OCI-LY3 (cell line): ENCODE data around the gene KLRB1.

Source experiments
- H2AFZ ChIP-seq: fragments of 200-600, 300-600 bp; shearing (Covaris generic); 2 replicates; pipeline ENCODE4 v1.6.0; 2014; ENCODE audit warnings: antibody characterized with exemption, low read depth, low read length
- H3K27ac ChIP-seq: fragments of 200-600, 300-600 bp; sonication (generic); 2 replicates; pipeline ENCODE4 v1.5.1; 2014; ENCODE audit warnings: mild to moderate bottlenecking, low read length, moderate library complexity, mixed read lengths
- H3K27me3 ChIP-seq: fragments of 200-600, 300-600 bp; sonication (generic); 2 replicates; pipeline ENCODE4 v1.6.1; 2014; ENCODE audit warnings: low read depth, low read length, mixed read lengths
- H3K36me3 ChIP-seq: fragments of 200-600, 300-600 bp; sonication (generic); replicated peaks from 2 replicates; pipeline ENCODE3; 2014; ENCODE audit warnings: low read depth, low read length, mixed read lengths
- H3K4me1 ChIP-seq: fragments of 300-600, 200-600 bp; sonication (generic); 2 replicates; pipeline ENCODE4 v1.6.1; 2014; ENCODE audit warnings: low read length, mixed read lengths
- H3K4me2 ChIP-seq: fragments of 200-600, 300-600 bp; sonication (generic); 2 replicates; pipeline ENCODE4 v1.6.1; 2014; ENCODE audit warnings: low read length, mixed read lengths
- H3K4me3 ChIP-seq: fragments of 300-600, 200-600 bp; sonication (generic); 2 replicates; pipeline ENCODE4 v1.5.1; 2014; ENCODE audit warnings: antibody characterized with exemption, mild to moderate bottlenecking, low read length, moderate library complexity
- H3K79me2 ChIP-seq: fragments of 300-600, 200-600 bp; shearing (Covaris generic); 2 replicates; pipeline ENCODE4 v1.6.1; 2014; ENCODE audit warnings: mild to moderate bottlenecking, low read length, mixed read lengths
- H3K9ac ChIP-seq: fragments of 300-600, 200-600 bp; shearing (Covaris generic); 2 replicates; pipeline ENCODE4 v1.6.0; 2014; ENCODE audit warnings: mild to moderate bottlenecking, low read length, moderate library complexity
- H3K9me3 ChIP-seq: fragments of 200-600, 300-600 bp; shearing (Covaris generic); 2 replicates; pipeline ENCODE4 v1.6.1; 2014; ENCODE audit warnings: low read length, mixed read lengths; ENCODE audit not compliant: insufficient read depth
- H4K20me1 ChIP-seq: fragments of 200-600, 300-600 bp; sonication (generic); 2 replicates; pipeline ENCODE4 v1.6.1; 2016; ENCODE audit warnings: low read length, mixed read lengths; ENCODE audit not compliant: insufficient read depth
- CTCF ChIP-seq: fragments of 200-600, 300-600 bp; sonication (generic); IDR thresholded peaks from 2 replicates; pipeline ENCODE4 v1.5.1; 2014; ENCODE audit warnings: antibody characterized with exemption, low read length, low read depth
- EZH2phosphoT487 ChIP-seq: fragments of 200-600 bp; shearing (Covaris generic); IDR thresholded peaks from 2 replicates; pipeline ENCODE4 v1.6.1; 2018; ENCODE audit warnings: antibody characterized with exemption, mixed run types, low read depth

The KLRB1 gene

GRCh38 chr12:9643266-9643660, 35.5 kb upstream of the KLRB1 start:
- Histone ChIP-seq H3K36me3 (peaks cover 34% of the 10 kb centered on the region), H3K9me3 (peaks cover 4% of the 10 kb centered on the region), H2AFZ (no peak overlapping the region), H3K27me3 (no peaks in the 10 kb centered on the region), H3K4me1 (peaks cover 34% of the 10 kb centered on the region), H4K20me1 (no peaks in the 10 kb centered on the region), H3K4me2 (no peak overlapping the region), H3K9ac (no peak overlapping the region), H3K4me3 (no peak overlapping the region), H3K27ac (no peak overlapping the region), H3K79me2 (peaks cover 12% of the 10 kb centered on the region)
- no peak for TF ChIP-seq CTCF
- TF ChIP-seq EZH2phosphoT487: no peak

DNA sequence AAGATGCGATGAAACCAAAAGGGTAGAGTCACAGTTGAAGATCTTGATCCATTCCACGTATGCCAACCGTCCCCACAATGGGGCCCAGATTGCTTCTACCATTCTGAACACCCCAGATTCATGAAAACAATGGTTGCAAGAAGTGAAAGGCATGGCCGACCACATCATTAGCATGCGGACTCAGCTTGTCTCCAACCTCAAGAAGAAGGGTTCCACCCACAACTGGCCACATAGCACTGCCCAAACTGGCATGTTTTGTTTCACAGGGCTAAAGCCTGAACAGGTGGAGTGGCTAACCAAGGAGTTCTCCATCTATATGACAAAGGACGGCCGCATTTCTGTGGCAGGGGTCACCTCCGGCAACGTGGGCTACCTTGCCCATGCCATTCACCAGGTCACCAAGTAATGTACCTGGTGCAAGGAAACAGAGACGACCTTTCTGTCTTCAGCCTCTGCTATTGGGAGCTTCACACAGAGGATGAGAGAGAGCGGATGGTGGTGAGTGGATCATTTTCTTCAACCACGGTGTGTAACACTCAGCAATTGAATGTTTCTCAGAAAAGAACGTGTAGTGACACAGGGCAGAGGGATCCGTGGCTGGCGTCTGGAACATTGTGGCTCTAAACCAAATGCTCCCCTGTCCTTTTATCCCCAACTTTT, 35.0 kb upstream of the KLRB1 start:
- TF ChIP-seq EZH2phosphoT487: no peak
- TF ChIP-seq CTCF: no peak
- Histone ChIP-seq H3K27me3 (no peaks in the 10 kb centered on the region), H4K20me1 (no peaks in the 10 kb centered on the region), H3K9ac (no peak overlapping the region), H2AFZ (no peak overlapping the region), H3K4me1 (peaks cover 34% of the 10 kb centered on the region), H3K4me3 (no peak overlapping the region), H3K9me3 (peaks cover 4% of the 10 kb centered on the region), H3K36me3 (peaks cover 36% of the 10 kb centered on the region), H3K4me2 (no peak overlapping the region), H3K79me2 (peaks cover 12% of the 10 kb centered on the region), H3K27ac (no peak overlapping the region)

DNA sequence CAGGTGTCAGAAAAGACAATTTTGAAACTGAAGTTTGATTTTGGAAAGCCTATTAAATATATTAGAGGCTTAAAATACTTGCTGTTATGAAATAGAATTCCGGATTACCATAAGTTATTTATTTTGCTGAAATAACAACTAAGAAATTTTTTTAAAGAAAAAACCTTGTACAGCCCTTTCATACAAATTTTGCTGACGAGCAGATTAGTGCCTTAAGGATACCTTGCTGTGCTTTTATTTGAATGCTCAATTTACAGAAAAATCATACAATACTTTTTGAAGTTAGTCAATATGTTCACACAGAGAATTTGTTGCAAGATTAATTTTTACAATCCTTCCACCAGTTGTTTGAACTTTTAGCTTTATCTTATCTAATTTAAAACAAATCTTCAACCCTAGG, 32.3 kb upstream of the KLRB1 start:
- Histone ChIP-seq H3K9ac (no peak overlapping the region), H3K4me2 (no peak overlapping the region), H3K27ac (no peak overlapping the region), H3K27me3 (no peaks in the 10 kb centered on the region), H3K9me3 (peaks cover 3% of the 10 kb centered on the region), H2AFZ (no peak overlapping the region), H3K4me3 (no peak overlapping the region), H3K79me2 (peaks cover 9% of the 10 kb centered on the region), H4K20me1 (no peaks in the 10 kb centered on the region), H3K36me3 (peaks cover 44% of the 10 kb centered on the region), H3K4me1 (peaks cover 35% of the 10 kb centered on the region)
- TF ChIP-seq CTCF (no peak), EZH2phosphoT487 (no peak)

- no peak overlapping the region for H3K4me3 ChIP-seq
- TF ChIP-seq CTCF (no peak), EZH2phosphoT487 (no peak)
- peaks cover 10% of the 10 kb centered on the region for H3K79me2 ChIP-seq
- peaks cover 28% of the 10 kb centered on the region for H3K36me3 ChIP-seq
- no peaks in the 10 kb centered on the region for H3K27me3 ChIP-seq
- H3K9ac ChIP-seq: peak overlapping the region; percentile 14; the same call in 1 of the 2 replicates
- H4K20me1 ChIP-seq: no peaks in the 10 kb centered on the region
- peak overlapping the region; percentile 38; the same call in 1 of the 2 replicates for H3K4me2 ChIP-seq
- H3K4me1 ChIP-seq: peaks cover 46% of the 10 kb centered on the region
- H3K27ac ChIP-seq: peak overlapping the region; percentile 79
- H3K9me3 ChIP-seq: no peaks in the 10 kb centered on the region; the same call in 1 of the 2 replicates
- no peak overlapping the region for H2AFZ ChIP-seq
These were observed 29.1 kb upstream of the KLRB1 start for GRCh38 chr12:9636851-9637206.
